GM12801 (cell line): ENCODE data around the gene COMT.

Source experiments
- TF ChIP-seq, protein P1 (sequence below): IDR thresholded peaks from one replicate; pipeline ENCODE4 v1.5.1; 2011; ENCODE audit warnings: control low read depth; ENCODE audit not compliant: insufficient read length; ENCODE audit errors: extremely low read depth

The COMT gene

DNA sequence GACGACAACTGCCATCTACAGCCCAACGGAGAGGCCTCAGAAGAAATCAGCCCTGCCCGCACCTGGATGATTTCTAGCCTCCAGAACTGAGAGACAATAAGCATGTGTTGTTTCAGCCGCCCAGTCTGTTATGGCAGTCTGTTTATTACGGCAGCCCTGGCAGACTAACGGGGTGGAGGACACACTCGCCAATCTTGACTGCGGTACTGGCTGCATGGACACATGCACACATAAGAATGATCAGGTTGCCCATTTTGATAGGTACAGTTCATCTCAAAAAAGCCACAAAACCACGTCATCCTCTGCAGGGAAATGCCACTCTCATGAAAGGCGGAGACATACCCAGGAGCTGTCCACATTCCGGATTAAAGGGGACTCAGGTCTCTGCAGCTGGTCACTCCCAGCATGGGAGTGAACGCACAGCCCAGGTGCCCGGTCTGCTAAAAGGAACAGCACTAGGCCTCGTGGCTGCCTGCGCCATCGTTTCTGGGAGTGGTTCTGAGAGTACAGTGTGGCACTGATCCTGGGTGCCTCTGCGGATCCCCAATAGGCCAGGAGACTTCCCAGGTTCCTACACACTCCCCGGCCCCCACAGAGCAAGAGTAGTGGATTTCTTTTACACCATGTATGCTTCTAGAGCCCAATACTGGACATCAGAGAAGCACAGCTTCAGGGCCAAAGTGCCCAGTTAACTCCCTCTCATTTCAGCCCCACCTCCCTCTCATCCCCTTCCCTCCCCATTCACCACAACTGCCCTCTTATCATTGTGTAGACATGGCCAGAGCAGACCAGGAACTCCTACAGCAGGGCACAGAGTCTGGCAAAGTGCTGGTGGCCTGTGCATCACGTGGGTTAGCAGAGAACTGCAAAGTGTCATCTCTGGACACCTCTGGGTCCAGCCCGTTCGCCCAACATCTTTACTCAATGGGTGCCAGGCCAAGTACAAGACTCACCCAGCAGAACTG, 11.7 kb upstream of the COMT start:
- TF ChIP-seq, protein P1, sequence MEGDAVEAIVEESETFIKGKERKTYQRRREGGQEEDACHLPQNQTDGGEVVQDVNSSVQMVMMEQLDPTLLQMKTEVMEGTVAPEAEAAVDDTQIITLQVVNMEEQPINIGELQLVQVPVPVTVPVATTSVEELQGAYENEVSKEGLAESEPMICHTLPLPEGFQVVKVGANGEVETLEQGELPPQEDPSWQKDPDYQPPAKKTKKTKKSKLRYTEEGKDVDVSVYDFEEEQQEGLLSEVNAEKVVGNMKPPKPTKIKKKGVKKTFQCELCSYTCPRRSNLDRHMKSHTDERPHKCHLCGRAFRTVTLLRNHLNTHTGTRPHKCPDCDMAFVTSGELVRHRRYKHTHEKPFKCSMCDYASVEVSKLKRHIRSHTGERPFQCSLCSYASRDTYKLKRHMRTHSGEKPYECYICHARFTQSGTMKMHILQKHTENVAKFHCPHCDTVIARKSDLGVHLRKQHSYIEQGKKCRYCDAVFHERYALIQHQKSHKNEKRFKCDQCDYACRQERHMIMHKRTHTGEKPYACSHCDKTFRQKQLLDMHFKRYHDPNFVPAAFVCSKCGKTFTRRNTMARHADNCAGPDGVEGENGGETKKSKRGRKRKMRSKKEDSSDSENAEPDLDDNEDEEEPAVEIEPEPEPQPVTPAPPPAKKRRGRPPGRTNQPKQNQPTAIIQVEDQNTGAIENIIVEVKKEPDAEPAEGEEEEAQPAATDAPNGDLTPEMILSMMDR, result no peak

DNA sequence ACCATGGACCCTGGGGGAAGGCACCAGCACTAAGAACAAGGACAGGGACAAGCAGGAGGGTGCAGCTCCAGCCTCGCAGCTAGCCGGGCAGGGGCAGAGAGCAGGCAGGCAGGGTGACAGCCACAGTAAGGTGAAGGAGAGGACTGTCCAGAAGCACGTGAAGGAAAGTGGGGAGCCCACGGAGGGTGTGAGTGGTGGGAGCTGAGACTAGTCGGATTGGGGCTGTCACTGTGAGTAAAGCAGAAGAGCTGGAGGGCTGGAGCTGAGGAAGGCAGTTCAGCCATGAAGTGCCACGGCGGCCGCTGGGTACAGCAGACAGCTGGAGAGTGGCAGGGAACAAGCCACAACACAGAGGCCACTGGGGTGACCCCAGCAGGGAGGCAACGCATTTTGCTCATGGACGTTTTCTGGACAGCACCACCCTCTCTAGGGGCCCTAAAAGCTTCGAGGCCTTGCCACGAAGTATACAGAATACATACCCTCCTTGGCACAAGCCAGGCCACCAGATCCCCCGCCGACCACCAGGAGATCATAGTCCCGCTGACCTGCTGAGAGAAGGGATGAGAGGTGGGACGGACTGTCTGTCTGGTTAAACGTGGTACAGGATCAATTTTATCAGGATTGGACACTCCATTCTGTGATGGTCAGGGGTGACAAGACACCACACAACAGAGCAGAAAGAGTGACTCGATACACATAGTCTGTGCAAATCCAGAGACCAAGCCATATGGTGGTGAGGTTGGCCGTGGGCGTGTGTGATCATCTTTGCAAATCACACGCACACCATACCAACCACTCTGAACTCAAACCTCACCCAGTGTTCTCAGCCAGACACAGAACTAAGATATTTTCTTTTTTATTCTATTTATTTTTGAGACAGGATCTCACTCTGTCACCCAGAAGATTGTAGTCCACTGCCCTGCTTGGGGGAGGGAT, 10.8 kb upstream of the COMT start:
- TF ChIP-seq, protein P1, result no peak

DNA sequence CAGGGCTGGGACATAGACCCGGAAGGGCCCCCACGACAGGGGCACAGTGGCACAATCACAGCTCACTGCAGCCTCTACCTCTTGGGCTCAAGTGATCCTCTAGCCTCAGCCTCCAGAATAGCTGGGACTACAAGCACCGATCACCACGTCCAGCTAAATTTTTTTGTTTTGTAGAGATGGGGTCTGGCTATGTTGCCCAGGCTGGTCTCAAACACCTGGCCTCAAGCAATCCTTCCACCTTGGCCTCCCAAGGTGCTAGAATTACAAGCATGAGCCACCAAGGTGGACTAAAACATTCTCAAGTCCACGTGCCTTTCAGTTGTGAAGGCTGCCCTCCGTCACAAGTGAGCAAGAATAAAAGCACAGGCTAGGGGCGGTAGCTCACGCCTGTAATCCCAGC, 10.1 kb upstream of the COMT start:
- TF ChIP-seq, protein P1, result no peak

DNA sequence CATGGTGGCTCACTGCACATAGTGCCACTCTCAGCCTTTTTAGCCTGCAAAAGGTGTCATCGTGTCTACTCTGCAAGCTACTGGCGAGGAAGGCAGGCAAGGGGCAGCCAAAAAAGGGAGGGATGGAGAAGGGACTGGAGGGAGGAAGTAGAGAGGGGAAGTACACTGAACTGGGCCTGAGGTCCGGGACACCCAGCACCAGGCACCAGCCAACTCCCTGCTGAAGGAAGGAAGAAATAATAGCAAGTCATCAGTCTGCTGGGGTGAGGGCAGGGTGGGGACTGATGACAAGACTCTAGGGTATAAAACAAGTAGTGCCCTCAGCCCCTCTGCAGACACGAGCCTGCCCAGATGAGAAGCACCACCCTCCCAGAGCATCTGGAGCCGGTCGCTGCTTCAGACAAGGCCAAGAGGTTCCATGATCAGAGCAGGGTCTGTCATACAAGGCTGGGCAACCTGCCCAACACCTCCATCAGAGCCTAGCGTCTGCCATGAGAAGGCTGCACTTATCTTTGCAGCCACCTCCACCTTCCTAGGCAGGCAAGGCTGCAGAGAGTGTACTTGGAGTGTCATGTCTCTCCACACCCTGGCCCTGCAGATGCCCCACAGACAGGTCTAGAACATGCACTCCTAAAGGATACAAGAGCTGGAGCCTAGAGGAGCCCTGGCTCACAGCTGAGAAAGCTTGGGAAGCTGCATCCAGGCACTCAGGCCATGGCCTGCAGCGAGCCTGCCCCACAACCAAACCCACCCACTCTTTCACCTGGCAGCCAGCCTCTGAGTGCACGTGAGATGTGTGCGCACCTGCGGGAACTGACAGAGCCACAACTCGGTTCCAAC, 9.0 kb upstream of the COMT start:
- TF ChIP-seq, protein P1, result no peak

DNA sequence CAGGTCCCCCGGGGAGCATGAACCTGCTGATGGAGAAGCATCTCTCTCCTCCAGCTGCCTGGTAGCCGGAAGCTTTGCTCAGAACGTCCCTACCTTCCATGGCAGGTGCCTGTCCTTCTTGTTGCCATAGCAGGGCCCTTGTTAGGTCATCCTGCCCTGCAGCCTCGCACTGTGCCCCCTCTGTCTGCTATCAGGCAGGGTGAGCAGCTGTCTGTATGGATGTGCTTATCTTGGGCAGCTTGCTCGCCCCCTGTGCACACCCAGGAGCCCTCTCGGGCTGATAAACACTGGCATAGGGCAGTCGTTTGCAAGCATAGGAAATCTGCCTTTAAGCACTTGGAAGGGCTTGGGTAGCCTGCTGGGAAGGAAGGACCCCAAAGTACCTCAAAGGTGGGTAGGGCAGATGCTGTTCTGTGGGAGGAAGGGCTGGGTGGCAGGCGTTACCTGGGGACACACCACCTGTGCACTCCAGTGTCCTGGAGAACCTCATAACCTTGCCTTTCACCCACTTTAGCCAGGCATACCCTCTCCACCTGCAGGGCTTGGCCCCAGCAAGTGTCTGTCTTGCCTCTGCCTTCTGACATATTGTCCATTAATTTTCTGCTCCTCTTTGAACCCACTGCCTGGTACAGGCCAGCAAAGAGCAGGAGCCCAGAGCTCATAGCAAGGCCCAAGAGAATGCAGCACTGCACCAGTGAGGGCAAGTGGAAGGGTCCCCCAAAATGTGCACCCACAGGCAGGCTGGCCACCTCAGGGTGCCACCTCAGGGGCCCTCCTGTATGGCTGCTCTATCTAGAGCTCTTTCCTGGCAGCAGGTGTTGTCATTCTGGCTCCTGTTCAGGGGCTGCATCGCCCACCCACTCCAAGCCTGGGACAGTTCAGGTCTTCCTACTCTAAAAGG, 8.0 kb upstream of the COMT start:
- TF ChIP-seq, protein P1, result no peak

DNA sequence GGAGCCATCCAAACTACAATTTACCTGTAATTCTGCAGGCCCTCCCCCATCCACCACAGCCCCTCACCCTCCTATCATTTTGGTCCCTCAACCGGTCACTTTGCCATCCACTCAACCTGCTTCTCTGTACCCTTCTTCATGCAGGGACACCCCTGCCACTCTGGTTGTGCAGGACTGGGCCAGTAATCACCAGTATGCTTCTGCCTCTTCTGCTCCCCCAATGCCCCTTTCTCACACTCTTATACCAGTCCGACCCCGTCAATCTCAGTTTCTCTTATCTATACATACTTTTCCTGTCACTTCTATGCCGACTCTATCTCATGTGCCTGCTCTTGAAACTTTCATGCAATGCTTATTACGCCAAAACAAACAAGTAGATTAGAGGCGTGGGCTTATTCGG, 5.1 kb upstream of the COMT start:
- TF ChIP-seq, protein P1, result no peak
